ENCODE data around the gene POLE. TPM values are rescaled to one million over a fixed set of nuclear protein-coding genes. Genes with fewer than 3 reads are reported as not detected.
A peak's percentile ranks its signal among the peaks of the same experiment; 100 is the strongest.

The POLE gene
- total RNA-seq (2022), result 179 and 200 TPM in 2 replicates
- percentile 83 among the genes with signal in this experiment for Bru-seq, nascent RNA
- percentile 91 among the genes with signal in this experiment for BruChase-seq, experiment 1, labeled RNA remaining after a 6-hour chase
- percentile 91 among the genes with signal in this experiment for BruChase-seq, experiment 2, labeled RNA remaining after a 2-hour chase
- long read RNA-seq, full-length matches to known transcripts, result 8 of 37 reads
- long read RNA-seq, partial matches to known transcripts, result 20 of 37 reads
- long read RNA-seq, other reads (novel, unspliced or antisense), result 9 of 37 reads

GRCh38 chr12:132687211-132688164 lies at the start of gene POLE, which contains the start of gene PXMP2:
Gene POLE (minus strand): TSS chr12:132687342. CDS start chr12:132687315, 27 bp downstream.
Gene PXMP2 (plus strand): TSS chr12:132687587. CDS start chr12:132687671, 84 bp downstream.
- Mint-ChIP-seq H3K27me3 (ENCODE audit: unreplicated experiment) (no peaks in the 10 kb centered on the region), H3K4me1 (ENCODE audit: low read depth, unreplicated experiment) (peaks cover 15% of the 10 kb centered on the region), H3K9me3 (ENCODE audit: low read depth, unreplicated experiment) (peaks cover 3% of the 10 kb centered on the region), H3K27ac (ENCODE audit: unreplicated experiment) (peak within 1 kb of the TSS; percentile 83), H3K36me3 (ENCODE audit: insufficient read depth, unreplicated experiment) (peaks cover 42% of the 10 kb centered on the region), H3K4me3 (ENCODE audit: low read depth, unreplicated experiment) (peak within 1 kb of the TSS; percentile 86)
- peak; percentile 99 for DNase-seq
- TF ChIP-seq CTCF (IDR thresholded peaks at IDR 0.05; ENCODE audit: unreplicated experiment), result no peak
- CTCF ChIA-PET, result no interaction called here
- intact Hi-C loops (cut with micrococcal nuclease; ENCODE audit: unreplicated experiment), result no loop called here
- BruUV-seq (replicated peaks), result no TSS peak

- no TSS peak for BruUV-seq (replicated peaks)
- no peak for DNase-seq
- Mint-ChIP-seq H3K9me3 (ENCODE audit: low read depth, unreplicated experiment) (no peaks in the 10 kb centered on the region), H3K4me1 (ENCODE audit: low read depth, unreplicated experiment) (no peaks in the 10 kb centered on the region), H3K27me3 (ENCODE audit: unreplicated experiment) (no peaks in the 10 kb centered on the region), H3K36me3 (ENCODE audit: insufficient read depth, unreplicated experiment) (peaks cover 96% of the 10 kb centered on the region), H3K4me3 (ENCODE audit: low read depth, unreplicated experiment) (no peak overlapping the region), H3K27ac (ENCODE audit: unreplicated experiment) (no peak overlapping the region)
- intact Hi-C loops (cut with micrococcal nuclease; ENCODE audit: unreplicated experiment), result no loop called here
- CTCF ChIA-PET, result no interaction called here
- TF ChIP-seq CTCF (IDR thresholded peaks at IDR 0.05; ENCODE audit: unreplicated experiment), result no peak
These were observed 49.8 kb upstream of the POLE start for GRCh38 chr12:132736913-132737312.

- intact Hi-C loops (cut with micrococcal nuclease; ENCODE audit: unreplicated experiment), result no loop called here
- Mint-ChIP-seq H3K27me3 (ENCODE audit: unreplicated experiment) (no peaks in the 10 kb centered on the region), H3K4me3 (ENCODE audit: low read depth, unreplicated experiment) (no peak overlapping the region), H3K4me1 (ENCODE audit: low read depth, unreplicated experiment) (no peaks in the 10 kb centered on the region), H3K9me3 (ENCODE audit: low read depth, unreplicated experiment) (peaks cover 2% of the 10 kb centered on the region), H3K36me3 (ENCODE audit: insufficient read depth, unreplicated experiment) (peaks cover 96% of the 10 kb centered on the region), H3K27ac (ENCODE audit: unreplicated experiment) (no peak overlapping the region)
- CTCF ChIA-PET, result no interaction called here
- no peak for DNase-seq
- no peak for TF ChIP-seq CTCF (IDR thresholded peaks at IDR 0.05; ENCODE audit: unreplicated experiment)
- BruUV-seq (replicated peaks), result no TSS peak
These were observed 49.2 kb upstream of the POLE start for GRCh38 chr12:132736378-132736777.

GRCh38 chr12:132735496-132735895 lies 48.4 kb upstream of the POLE start:
- no peaks in the 10 kb centered on the region for H3K4me1 Mint-ChIP-seq (ENCODE audit: low read depth, unreplicated experiment)
- CTCF ChIA-PET, result no interaction called here
- intact Hi-C loops (cut with micrococcal nuclease; ENCODE audit: unreplicated experiment), result no loop called here
- TF ChIP-seq CTCF (IDR thresholded peaks at IDR 0.05; ENCODE audit: unreplicated experiment), result no peak
- H3K27ac Mint-ChIP-seq (ENCODE audit: unreplicated experiment), result no peak overlapping the region
- peaks cover 2% of the 10 kb centered on the region for H3K9me3 Mint-ChIP-seq (ENCODE audit: low read depth, unreplicated experiment)
- no TSS peak for BruUV-seq (replicated peaks)
- peaks cover 96% of the 10 kb centered on the region for H3K36me3 Mint-ChIP-seq (ENCODE audit: insufficient read depth, unreplicated experiment)
- H3K4me3 Mint-ChIP-seq (ENCODE audit: low read depth, unreplicated experiment), result no peak overlapping the region
- no peaks in the 10 kb centered on the region for H3K27me3 Mint-ChIP-seq (ENCODE audit: unreplicated experiment)
- no peak for DNase-seq

Data from Calu3 (cell line).